Stimulated activated CD4-positive, alpha-beta T cell treated with anti-CD3 and anti-CD28 coated beads, Interleukin-4, amount 100 ng/mL, for 1 hour (primary cell): Measurements from ENCODE around the gene LCN1.
"Not testable (repeated sequence)": the region's sequence is repeated elsewhere in the genome, so short reads cannot be mapped to it uniquely, and the experiment has no call there.

ENCODE experiments used
- DNase-seq: peaks from one replicate; pipeline ENCODE4 v3.0.0-alpha.2; 2020

The LCN1 gene

DNA sequence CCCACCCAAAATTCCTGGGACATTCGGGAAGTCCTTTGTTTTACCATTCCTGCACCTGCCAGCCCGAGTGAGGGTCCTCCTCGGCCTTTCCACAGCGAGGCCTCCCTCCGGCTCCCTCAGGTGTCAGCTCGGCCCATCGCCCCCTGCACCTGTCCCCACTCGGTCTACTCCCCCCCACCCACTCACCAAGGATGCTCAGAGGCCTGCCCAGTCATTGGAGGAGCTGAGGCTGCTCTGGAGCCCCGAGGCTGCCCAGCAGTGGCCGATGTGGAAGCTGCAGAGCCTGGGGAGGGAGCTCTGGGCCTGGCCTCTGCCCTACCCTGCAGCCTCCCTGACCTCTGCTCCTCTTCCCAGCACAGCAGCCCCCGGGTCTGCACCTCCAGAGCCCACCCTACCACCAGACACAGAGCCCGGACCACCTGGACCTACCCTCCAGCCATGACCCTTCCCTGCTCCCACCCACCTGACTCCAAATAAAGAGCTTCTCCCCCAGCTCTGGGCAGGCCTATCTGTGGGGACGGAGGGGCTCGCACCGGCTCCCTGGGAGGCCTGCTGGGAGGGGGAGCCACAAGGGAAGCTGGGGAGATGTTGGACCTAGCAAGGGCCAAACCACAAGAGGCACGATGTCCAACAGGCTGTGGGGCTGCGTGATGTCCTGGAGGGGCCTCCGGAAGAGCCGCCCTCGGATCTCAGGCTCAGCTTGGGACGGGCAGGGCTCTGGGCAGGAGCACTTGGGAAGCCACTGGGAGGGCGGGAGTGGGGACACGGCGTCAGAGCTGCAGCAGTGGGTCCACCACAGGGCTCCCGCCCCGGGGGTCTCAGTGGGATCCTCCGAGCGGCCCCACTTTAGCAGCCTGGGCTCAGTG, 28.5 kb downstream of the LCN1 start:
- not testable (repeated sequence) for DNase-seq

DNA sequence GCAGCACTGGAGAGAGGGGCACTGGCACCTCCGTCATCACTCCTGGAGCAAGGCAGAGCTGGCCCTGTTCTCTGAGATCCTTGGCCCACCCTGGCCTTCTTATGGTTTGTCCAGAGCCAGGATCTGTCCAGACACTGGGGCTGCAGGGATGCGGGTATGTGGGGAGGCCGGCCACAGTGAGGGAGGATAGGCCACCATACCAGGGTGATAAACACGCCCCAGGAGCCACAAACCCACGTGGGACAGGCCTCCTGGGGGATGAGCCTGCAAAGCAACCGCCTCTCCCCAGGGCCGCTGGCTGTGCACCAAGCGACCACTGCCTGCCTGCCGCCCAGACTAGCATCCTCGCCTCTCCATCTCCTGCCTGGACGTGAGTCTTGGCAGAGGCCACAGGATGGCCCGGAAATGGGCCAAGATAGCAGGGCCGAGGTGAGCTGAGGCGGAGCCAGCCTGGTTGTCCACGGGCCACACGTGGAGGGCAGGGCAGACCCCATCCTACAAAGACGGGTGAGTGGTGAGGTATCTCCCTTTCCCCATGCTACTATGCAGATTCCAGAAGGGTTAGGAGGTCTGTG, 29.2 kb downstream of the LCN1 start:
- no peak for DNase-seq

DNA sequence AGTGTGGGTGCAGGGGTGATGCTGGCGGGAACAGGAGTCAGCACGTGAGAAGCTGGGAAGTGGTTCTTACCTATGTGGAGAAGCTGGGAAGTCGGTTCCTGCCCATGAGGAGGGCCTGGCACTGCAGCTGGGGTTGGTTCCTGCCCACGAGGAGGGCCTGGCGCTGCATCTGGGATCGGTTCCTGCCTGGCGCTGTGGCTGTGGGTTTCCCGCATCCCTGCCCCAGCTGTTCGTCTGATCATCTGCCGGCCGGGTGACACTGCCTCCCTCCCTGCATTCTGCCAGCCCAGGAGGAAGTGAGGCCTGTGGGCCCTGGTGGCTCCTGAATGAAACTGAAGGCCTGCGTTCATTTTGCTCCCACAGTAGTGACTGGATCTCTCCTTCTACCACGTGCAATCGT, 29.8 kb downstream of the LCN1 start:
- no peak for DNase-seq

DNA sequence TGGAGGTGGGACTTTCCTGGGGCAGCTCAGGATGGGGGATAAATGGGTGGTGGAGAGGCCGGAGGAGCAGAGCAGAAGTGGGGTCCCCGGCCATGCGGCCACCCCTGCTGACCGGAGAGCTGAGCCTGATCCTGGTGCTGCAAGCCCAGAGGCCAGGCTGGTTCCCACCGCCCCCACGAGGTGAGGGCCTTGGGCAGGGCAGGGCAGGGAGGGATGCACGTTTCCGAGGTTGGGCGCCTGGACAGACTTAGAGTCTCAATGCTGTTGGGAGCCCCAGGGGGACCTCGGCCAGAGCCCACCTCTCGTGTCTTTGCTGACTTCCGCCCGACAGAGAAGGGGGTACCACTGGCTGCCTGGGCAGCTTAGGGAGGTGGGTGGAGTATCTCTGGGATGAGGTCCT, 30.2 kb downstream of the LCN1 start:
- DNase-seq = no peak

DNA sequence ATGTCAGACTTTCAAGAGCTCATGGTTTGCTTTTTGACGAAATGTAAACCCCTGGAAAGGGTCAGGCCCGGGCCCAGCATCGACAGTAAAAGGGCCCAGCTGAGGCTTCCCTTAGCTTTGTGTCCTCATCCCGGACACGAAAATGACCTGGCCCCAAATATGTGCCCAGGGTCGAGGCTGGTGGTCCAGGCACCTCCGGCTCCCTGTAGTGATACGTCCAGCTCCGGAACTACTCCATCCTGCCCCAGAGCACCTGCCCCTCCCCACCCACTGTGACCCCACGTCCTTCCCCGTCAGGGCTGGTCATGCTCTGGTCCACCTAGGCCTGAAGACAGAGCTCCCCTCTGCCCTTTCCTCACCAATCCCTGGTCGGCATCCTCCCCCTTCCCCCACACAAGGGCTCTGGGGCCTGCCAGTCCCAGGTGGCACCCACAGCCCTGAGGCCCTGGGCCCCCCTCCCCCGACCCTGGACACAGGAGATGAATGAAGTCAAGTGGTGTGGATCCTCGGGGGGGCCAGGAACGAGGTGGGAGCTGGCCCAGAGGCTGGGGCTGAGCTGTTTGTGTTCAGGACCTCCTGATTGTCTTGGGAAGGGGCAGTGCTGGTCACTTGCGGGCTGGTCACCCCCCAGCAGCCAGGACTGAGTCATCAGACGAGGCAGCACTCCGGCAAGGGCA, 30.9 kb downstream of the LCN1 start:
- DNase-seq = no peak

DNA sequence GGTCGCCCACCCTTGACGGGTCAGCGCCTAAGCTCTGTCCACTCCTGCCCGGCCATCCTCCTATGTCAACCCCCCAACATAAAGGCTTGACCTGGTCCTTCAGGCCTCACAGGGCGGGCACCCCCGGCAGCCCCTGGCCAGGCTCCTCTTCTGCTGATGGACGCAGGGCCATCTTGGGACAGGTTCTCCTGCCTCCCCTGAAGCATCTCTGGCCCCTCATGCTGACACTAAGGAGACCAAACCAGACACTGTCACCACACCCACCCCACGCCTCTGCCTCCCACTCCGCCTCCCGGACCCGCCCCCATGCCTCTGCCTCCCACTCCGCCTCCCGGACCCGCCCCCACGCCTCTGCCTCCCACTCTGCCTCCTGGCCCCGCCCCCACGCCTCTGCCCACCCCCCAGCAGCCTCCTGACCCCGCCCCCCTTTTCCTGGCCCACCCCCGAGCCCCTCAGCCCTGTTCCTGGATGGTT, 31.5 kb downstream of the LCN1 start:
- no peak for DNase-seq

DNA sequence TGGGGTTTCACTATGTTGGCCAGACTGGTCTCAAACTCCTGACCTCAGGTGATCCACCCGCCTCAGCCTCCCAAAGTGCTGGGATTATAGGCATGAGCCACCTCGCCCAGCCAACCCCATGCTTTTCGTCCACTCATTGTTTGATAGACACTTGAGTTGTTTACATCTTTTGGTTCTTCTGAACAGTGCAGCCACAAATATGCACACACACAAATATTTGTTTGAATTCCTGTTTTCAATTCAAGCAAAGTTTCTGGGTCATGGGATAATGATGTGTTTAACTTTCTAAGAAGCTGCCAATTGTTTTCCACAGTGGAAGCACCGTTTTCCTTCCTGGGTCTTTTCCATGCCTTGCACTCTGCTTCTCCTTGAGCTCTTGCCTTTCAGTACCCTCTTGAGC, 33.5 kb downstream of the LCN1 start:
- no peak for DNase-seq

DNA sequence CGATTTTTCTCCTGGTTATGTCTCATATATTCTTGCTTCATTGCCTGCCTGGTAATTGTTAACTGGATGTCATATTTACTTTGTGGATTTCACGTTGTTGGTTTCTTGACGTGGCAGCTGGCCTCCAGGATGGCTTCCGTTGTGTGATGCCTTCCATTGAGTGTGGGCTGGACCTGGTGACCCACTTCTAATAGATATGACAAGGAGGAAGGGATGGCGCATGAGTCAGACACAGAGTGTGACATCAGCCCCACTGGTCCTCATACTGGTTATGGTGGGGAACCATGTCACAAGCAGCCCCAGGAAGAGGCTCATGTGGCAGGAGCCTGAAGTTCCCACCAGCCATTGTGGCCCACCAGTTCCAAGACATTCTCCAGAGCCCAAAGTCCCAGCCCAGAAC, 34.0 kb downstream of the LCN1 start:
- DNase-seq = no peak

DNA sequence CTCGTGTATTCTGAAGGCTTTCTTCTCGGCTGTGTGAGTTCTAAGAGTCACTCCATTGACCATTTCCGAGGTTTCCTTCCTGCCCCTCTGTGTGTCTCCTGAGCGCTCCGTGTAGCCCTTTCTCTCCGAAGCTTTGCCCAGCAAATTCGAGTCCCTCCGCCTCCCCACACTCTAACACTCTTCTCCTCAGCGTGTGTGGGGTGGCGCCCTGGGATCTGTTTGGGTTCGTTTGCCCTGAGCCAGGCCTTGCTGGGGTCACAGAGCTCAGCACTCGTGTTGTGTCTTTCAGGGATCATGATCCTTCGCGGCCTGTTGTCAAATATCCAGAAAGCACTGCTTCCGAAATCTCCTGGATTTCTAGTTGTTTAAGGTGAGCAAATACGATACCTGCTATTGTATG, 34.7 kb downstream of the LCN1 start:
- no peak for DNase-seq

DNA sequence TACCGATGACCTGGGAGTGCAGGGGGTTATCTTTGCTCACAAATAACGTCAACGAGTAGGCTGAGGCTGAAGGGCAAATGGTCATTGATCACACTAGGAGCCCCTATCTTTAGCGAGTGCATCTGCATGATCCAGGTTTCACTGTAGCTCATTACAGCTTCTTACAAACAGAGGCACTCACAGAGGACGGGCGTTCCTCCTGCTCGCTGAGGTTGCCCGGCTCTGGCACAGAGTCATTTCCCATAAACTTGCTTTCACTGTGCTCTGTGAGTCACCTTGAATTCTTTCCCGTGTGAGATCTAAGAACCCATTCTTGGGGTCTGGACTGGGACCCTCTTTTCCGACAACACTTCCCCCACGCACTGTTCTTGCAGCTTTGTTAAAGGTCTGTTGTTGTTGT, 38.4 kb downstream of the LCN1 start:
- DNase-seq = no peak

DNA sequence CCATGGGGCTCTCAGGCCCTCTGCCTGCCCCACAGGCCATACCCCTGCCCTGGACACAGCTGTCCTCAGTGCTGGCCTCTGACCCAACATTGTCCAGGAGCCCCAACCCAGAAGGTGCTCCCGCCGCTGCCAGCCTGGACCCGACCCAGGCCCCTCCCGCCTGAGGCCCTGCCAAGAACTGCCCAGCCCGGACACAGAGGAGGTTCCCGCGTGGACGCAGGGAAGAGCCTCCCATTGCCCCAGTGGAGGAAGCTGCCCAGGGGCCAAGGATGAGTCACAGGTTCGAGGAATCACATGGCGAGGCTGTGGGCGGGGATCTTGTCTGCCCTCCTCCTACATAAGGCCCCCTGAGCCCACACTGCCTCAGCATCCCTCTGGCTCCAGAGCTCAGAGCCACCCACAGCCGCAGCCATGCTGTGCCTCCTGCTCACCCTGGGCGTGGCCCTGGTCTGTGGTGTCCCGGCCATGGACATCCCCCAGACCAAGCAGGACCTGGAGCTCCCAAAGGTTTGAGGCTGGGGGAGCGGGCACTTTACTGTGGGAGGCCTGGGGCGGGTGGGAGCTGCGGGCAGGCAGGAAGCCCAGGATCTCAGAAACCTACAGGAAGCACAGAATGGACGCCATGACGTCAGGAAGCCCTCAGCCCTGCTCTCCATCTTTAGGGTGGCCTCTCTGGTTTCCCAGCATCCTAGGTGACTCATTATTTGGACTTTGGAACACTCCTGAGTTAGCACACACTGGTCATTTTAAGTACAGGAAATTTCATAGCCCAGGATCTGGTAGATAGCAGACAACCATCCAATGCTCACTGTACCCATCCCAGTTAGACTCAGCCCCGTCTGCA, 40.4 kb downstream of the LCN1 start, which contains the start of gene PAEP:
Gene PAEP (plus strand): TSS at position 366 of the 844 bp plus-strand sequence.
- no peak for DNase-seq

DNA sequence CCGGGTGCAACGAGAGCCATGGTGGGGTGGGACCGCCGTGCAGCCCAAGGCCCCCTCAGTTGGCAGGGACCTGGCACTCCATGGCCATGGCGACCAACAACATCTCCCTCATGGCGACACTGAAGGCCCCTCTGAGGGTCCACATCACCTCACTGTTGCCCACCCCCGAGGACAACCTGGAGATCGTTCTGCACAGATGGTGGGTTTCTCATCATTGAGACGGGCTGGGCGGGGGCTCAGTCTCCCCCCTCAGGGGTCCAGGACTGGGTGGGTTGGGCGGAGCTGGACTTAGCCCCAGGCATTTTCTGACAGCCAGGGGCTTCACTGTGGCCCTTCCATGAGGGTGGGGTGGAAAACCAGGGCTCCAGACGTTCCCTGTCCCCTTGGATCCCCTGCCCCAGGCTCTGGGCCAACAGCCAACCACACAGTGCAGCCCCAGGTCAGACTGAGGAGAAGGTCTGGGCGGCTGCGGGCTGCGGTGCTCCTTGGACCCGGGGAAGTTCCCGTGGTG, 41.0 kb downstream of the LCN1 start:
- no peak for DNase-seq

DNA sequence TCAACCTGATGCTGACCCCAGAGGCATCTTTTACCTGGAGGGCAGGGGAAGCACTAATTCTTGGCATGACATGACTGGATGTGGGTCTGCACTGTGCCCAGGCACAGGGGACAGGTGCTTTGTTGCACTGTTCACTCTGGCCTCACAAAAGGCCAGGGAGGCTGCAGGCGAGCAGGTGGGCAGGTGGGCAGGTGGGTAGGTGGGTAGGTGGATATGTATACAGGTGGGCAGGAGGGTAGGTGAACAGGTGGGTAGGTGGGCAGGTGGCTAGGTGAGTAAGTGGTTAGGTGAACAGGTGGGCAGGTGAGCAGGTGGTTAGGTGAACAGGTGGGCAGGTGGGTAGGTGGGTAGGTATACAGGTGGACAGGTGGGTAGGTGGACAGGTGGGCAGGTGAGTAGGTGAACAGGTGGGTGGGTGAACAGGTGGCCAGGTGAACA, 41.8 kb downstream of the LCN1 start:
- DNase-seq = no peak

DNA sequence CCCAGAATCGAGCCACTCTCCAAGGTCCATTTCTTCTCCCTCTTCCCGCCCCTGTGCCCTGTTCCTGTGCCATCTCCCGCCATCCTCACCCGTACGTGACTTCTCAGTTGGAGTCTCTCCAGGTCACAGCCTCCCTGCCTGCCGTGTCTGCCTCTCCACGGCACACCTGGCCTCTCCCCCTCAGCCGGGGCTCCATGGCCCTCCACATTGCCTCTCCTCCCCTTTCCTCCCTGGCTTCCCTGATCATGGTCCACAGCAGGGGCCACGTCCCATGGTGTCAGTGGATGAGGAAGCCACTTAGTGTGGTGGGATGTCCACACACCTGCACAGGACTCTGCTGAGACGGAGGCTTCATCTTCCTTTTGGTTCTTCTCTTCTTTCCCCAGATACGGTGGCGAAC, 42.6 kb downstream of the LCN1 start:
- no peak for DNase-seq

DNA sequence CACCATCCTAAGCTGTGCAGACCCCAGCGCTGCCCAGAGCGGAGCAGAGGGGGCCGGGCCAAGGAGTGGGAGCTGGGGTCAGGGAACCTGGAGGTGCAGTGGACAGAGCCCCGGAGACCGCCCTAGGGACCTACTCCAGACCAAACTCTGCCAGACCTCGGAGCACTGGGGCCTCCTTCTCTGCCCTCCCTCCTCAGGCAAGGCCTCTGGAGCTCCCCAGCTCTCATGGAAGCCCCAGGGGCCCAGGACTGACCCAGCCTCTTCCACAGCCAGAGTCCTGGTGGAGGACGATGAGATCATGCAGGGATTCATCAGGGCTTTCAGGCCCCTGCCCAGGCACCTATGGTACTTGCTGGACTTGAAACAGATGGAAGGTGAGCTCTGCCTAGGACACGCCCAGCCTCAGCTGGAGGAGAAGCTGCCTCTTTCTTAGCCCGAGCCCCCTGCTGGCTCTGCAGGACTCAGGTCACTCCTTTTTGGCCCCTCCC, 43.9 kb downstream of the LCN1 start:
- no peak for DNase-seq

DNA sequence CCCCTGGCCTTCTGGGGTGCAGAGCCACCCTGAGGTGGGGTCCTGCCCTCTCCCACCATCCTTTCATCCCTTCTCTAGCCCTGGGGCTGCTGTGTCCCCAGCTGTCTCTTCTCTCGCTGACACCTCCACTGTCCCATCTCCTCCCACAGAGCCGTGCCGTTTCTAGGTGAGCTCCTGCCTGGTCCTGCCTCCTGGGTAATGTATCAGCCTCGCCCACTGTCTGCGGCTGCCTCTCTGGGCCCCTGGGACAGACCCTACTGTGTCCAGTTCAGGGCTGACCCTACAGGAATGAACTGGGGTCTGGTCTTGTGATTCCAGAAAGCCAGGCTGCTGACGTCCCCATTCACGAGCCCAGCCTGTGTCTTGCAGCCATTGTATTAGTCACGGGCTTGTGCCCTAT, 44.4 kb downstream of the LCN1 start:
- no peak for DNase-seq

DNA sequence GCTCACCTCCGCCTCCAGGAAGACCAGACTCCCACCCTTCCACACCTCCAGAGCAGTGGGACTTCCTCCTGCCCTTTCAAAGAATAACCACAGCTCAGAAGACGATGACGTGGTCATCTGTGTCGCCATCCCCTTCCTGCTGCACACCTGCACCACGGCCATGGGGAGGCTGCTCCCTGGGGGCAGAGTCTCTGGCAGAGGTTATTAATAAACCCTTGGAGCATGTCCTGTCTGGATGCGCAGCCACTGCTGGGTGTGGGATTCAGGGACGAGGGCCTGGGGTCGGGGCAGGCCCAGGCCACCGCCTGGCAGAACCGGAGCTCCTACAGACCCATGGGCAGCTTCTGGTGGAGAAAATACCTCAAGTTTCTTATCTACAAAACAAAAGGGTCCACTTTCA, 45.3 kb downstream of the LCN1 start:
- no peak for DNase-seq

DNA sequence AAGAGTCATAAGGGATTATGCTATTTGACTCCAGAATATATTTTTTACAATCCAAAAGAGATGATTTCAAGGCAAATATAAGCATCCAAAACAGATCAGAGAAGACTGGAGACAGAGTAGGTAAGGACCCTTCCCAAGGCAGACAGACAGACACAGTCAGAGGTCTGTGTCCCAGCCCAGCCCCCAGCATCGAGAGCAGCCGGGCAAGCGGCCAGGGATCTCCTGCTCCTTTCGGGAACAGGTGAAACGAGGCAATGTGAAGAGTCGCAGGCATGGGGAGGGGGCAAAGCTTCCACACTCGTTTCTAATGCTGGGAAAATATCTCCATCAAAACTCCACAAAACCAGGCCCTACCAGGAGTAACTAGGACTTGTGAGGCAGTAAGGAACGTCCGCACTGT, 46.1 kb downstream of the LCN1 start:
- DNase-seq = no peak

DNA sequence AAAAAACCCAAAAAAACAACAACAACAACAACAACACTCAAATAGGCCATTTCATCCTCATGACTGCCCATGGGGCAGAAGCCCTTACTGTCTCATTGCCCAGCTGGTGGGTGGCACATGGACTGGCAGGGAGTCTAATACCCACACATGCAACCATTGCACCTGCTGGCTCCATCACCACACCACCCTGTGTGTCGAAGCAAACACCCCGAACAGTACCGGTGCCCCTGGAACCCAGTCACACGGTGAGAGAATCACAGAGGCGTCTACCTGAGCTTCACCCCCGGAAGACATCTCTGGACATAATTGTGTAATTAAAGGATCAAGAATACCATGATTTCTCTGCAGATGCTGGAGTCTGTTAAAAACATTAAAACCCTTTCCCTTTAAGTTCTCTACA, 46.8 kb downstream of the LCN1 start:
- no peak for DNase-seq

DNA sequence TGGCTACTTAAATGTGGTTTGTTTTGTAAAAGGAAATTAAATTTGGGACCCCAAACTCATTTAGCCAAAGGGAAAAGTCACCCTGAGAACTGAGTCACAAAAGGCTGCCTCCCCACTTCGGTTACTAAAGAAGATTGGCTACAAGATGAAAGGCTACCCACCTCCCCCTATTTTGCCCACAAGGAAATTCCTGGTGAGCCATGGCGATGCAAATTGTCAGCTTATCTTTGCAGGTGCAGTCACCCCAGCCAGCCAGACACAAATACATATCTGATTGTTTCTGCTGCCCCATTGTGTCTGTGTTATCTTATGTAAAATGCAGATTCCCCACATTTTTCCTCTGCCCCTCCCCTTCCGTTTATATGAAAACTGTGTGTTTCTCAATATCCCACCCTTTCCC, 49.2 kb downstream of the LCN1 start:
- no peak for DNase-seq

DNA sequence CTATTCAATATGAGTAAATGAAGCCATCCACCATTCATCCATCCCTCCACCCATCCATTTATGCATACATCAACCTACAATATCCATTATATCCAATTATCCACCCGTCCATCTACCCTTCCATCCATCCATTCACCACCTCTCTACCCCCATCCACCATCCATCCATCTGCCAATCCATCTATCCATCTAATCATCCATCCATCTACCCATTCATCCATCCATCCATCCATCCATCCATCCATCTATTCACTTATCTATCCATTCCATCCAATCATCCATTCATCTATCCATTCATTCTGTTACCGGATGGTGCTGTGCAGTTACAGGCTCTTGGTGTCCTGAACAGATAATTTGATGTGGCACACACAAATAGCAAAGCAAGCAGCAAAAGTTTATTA, 51.0 kb downstream of the LCN1 start:
- DNase-seq = no peak

DNA sequence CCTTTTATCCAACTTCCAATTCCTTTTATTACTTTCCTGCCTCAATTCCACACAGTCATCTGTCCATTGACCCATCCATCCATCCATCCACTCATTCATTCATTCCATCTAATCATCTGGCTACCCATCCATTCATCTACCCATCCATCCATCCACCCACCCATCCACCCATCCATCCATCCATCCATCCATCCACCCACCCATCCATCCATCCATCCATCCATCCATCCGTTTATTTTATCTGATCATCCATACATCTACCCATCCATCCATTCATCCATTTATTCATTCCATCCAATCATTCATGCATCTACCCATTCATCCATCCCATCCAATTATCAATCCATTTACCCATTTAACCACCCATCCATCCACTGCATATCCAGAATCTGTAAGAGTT, 51.9 kb downstream of the LCN1 start:
- no peak for DNase-seq

DNA sequence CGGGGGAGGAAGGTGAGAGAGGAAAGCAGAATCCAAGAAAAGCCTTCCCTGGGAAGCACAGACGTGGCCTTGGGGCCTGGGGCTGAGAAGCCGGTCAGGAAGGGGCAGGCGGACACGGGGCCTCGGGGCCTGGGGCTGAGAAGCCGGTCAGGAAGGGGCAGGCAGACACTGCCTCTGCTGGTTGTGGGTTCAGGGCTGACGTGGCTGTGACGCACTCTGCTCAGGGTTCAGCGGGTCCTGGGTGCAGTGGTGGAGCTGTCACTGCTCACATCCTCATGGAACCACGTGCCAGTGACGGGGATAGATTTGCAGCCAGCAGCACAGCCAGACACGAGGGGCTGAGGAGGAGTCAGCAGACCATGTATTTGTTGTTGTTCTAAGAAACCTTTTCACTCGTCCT, 53.1 kb downstream of the LCN1 start:
- no peak for DNase-seq
